Esophagus muscularis mucosa (tissue), 4 donors: ENCODE measurements around the gene GALNT2. TPM values are rescaled to one million over a fixed set of nuclear protein-coding genes. Genes with fewer than 3 reads are reported as not detected.

Source experiments
- DNase-seq: peaks from one replicate; pipeline ENCODE4 v3.0.0-alpha.2; 2017; ENCODE audit errors: extremely low spot score
- H3K27ac ChIP-seq, 4 donors: fragments of 200-600 bp; sonication (generic); replicated peaks in 1 of 4; 1 replicate in 3 of 4; 2 replicates in 1 of 4; pipeline ENCODE4 v1.5.1; 2016 to 2019; ENCODE audit warnings: mild to moderate bottlenecking in 1 of 4
- H3K27me3 ChIP-seq, 4 donors: fragments of 200-600 bp; sonication (generic); one replicate each; pipeline versions ENCODE4 v1.5.1 to v1.6.0; 2016 to 2019
- H3K36me3 ChIP-seq, 4 donors: fragments of 200-600 bp; sonication (generic); one replicate each; pipeline ENCODE4 v1.5.1; 2016 to 2019
- H3K4me1 ChIP-seq, 4 donors: fragments of 200-600 bp; sonication (generic); one replicate each; pipeline ENCODE4 v1.5.1; 2016 to 2019
- H3K4me3 ChIP-seq, 4 donors: fragments of 200-600 bp; sonication (generic); 1 replicate in 2 of 4; 2 replicates in 2 of 4; pipeline ENCODE4 v1.5.1; 2016 to 2019; ENCODE audit warnings: mild to moderate bottlenecking in 4 of 4, moderate library complexity in 1 of 4
- H3K9me3 ChIP-seq, 4 donors: fragments of 200-600 bp; sonication (generic); 1 replicate in 3 of 4; 2 replicates in 1 of 4; pipeline ENCODE4 v1.5.1; 2016 to 2019
- CTCF ChIP-seq, 3 experiments: fragments of 200-600 bp in 2 of 3; fragments of 450-650 bp in 1 of 3; sonication (generic) in 2 of 3; IDR thresholded peaks; one replicate each; pipeline ENCODE4 v1.5.1; 2017 to 2019; ENCODE audit warnings: antibody characterized with exemption in 3 of 3, mild to moderate bottlenecking in 2 of 3, moderate library complexity in 1 of 3
- EP300 ChIP-seq: sonication (generic); formaldehyde crosslinking; IDR thresholded peaks from one replicate; pipeline ENCODE4 v1.6.1; 2017; ENCODE audit warnings: antibody characterized with exemption
- POLR2A ChIP-seq: fragments of 450-650 bp; IDR thresholded peaks from one replicate; pipeline ENCODE4 v1.6.1; 2017; ENCODE audit warnings: antibody characterized with exemption, moderate library complexity, mild to moderate bottlenecking, low read depth
- POLR2AphosphoS5 ChIP-seq, 2 donors: sonication (generic); formaldehyde crosslinking; IDR thresholded peaks; one replicate each; pipeline ENCODE4 v1.6.1; 2017; ENCODE audit warnings: antibody characterized with exemption in 2 of 2
- WGBS: methylation state at CpG from one replicate; pipeline ENCODE4 v1.1.5; 2018; 5-methylcytosine and 5-hydroxymethylcytosine counted together
- intact Hi-C: fragments of 100-400 bp; cut with DNase I; formaldehyde crosslinking; loops from one replicate; pipeline ENCODE4 v1.15.1; 2023
- total RNA-seq, 4 donors: library from RNA; depleted of rRNA; stranded (reverse); fragments of >200 nt; gene quantifications; one replicate each; pipeline versions ENCODE4 v1.1.0 to v1.2.1, GENCODE V29; 2016

Gene GALNT2
- total RNA-seq, 4 donors from 2014 or later, result 89.6 to 145 (median 129) TPM

DNA sequence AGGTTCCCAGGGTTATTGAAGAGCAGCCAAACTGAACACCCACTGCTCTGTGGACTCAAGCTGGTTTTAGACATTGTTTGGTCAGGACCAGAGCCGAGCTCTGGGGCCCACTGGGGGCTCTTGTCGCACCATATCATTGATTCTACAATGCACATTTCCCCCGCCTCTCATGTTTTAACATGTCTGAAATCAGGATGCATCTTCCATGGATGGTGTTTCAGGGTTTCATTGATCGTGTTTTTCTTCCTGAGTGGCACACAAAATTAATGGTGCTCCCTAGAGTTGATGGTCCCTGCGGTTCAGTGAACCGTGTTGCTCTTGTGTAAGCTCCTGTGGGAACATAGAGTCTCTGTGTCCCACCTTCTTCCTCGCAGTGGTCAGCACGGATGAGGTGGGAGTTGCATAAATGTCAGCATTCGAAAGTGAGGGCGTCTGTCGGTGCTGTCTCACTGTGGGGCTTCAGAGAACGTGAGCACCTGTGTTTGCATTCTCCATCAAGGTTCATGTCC lies 38.3 kb downstream of the GALNT2 start:
- H3K4me3 ChIP-seq, result peak overlapping the region in 3 of 4 donors; percentile 19 to 39 (median 24)

DNA sequence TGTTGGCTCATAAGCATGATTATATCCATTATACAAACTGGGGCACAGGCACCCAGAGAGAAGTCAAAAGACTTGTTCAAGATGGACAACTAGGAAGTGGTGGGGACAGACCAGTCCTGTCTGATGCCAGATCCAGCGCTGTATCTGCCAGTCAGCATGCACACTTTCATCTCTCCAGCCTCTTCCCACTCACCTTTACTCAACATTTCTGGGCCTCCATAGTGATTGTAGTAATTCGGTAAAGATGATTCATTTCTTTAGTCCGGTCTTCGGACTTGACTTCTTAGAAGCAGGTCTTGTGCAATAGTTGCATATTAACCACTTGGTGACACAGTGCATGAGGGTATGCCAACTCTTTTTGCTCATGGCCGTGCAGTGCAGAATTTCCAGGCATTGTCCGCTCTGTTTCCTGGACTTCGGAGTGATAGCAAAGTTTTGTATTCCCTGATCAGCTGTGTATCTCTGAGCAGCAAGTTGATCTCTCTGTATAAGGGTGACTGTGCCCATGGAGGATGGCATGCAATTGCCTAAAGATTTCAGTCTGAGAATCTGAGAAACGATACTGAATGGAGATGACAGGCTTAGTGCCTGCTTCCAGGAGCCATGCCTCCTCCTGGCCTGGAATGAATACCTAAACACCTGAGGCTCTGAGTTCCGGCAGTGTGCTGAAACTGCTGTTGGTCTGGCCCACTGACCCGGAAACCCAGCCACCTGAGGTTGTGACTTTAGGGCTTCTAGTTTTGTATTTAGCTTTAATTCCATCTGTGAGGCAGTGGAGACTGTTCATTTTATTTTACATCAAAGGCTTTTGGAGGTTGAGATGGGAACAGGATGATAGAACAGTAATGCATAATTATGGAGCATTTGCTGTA lies 39.0 kb downstream of the GALNT2 start:
- Histone ChIP-seq H3K9me3 (no peaks in the 10 kb centered on the region), H3K27me3 (no peaks in the 10 kb centered on the region), H3K4me3 (no peak overlapping the region), H3K4me1 (peaks cover 53 to 100% (median 92%) of the 10 kb centered on the region in 4 donors), H3K27ac (peak overlapping the region; percentile 82 to 87 (median 83)), H3K36me3 (no peaks in the 10 kb centered on the region)
- intact Hi-C loops, result loop anchor here (5.0 kb wide), 2 partner anchors 39 to 86 kb away; partner anchors contain the start of gene GALNT2
- DNase-seq, result no peak
- 64% methylated on average over 10 of the region's 10 CpGs for WGBS
- peak in 1 of 2 donors; percentile 71 for TF ChIP-seq POLR2AphosphoS5 (IDR thresholded peaks at IDR 0.05)
- TF ChIP-seq EP300, result peak; percentile 63
- no peak for TF ChIP-seq POLR2A

More for the DNA sequence above, 38.3 kb downstream of the GALNT2 start:
- TF ChIP-seq CTCF (IDR thresholded peaks at IDR 0.05) (no peak), EP300 (no peak), POLR2AphosphoS5 (IDR thresholded peaks at IDR 0.05) (no peak), POLR2A (no peak)
- Histone ChIP-seq H3K4me1 (peaks cover 53 to 100% (median 92%) of the 10 kb centered on the region in 4 donors), H3K36me3 (no peaks in the 10 kb centered on the region), H3K27ac (peak overlapping the region; percentile 82 to 87 (median 83)), H3K27me3 (no peaks in the 10 kb centered on the region), H3K9me3 (no peaks in the 10 kb centered on the region)
- WGBS, result 79% methylated on average over 12 of the region's 12 CpGs
- DNase-seq, result no peak
- intact Hi-C loops, result loop anchor here (5.0 kb wide), 2 partner anchors 38 to 87 kb away; partner anchors contain the start of gene GALNT2

DNA sequence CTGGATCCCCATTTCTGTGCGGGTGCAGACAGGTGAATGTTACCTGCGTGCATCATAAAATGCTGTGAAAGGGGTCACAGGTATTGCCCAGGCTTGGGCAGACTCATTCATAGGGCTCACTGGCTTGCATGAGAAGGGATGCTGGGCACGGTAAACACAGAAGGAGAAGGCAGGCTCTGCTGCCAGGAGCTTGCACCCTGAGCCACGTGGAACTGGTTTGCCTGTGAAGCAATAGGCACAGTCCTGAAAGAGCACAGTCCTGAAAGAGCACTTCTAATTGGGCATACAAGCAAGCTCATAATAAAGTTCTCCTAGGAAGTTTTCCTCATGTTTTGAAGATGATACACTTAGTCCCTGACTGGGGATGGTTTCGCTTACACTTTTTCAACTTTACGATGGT lies 40.9 kb downstream of the GALNT2 start:
- no peak for DNase-seq
- intact Hi-C loops, result loop anchor here (5.0 kb wide), 2 partner anchors 41 to 84 kb away; partner anchors contain the start of gene GALNT2
- Histone ChIP-seq H3K4me3 (no peak overlapping the region), H3K27ac (no peak overlapping the region), H3K36me3 (no peaks in the 10 kb centered on the region), H3K27me3 (no peaks in the 10 kb centered on the region), H3K9me3 (no peaks in the 10 kb centered on the region), H3K4me1 (peaks cover 45 to 100% (median 93%) of the 10 kb centered on the region in 4 donors)
- TF ChIP-seq CTCF (IDR thresholded peaks at IDR 0.05) (no peak), POLR2A (no peak), POLR2AphosphoS5 (IDR thresholded peaks at IDR 0.05) (no peak), EP300 (no peak)
- 91% methylated on average over 6 of the region's 6 CpGs for WGBS

- no peak for DNase-seq
- Histone ChIP-seq H3K27ac (no peak overlapping the region), H3K4me1 (peaks cover 42 to 100% (median 93%) of the 10 kb centered on the region in 4 donors), H3K36me3 (no peaks in the 10 kb centered on the region), H3K9me3 (no peaks in the 10 kb centered on the region), H3K27me3 (no peaks in the 10 kb centered on the region), H3K4me3 (no peak overlapping the region)
- TF ChIP-seq EP300 (no peak), POLR2A (no peak), POLR2AphosphoS5 (IDR thresholded peaks at IDR 0.05) (no peak), CTCF (IDR thresholded peaks at IDR 0.05) (no peak)
- WGBS, result 98% methylated on average over 12 of the region's 12 CpGs
- intact Hi-C loops, result loop anchor here (5.0 kb wide), 2 partner anchors 41 to 84 kb away; partner anchors contain the start of gene GALNT2
Measured at GRCh38 chr1:230108580-230108979, 41.5 kb downstream of the GALNT2 start.

DNA sequence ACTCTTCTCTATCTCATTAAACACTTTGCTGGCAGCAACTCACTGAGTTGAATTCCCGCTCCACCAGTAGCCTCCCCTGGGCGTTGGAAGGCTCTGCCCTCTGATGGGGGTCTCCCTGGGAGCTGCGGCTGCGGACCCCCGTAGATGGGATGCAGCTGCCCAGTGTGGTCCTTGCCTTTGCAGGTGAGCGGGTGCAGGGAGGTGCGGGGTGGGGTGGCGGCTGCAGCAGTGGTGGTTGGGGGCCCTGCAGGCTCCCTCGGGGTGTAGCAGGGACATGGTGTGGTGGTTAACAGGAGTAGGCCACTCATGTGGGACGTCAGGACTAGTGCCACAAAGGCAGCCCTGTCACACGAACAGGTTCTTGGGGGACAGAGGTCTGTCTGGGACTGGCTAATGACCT lies 42.0 kb downstream of the GALNT2 start:
- Histone ChIP-seq H3K27ac (peak overlapping the region in 3 of 4 donors; percentile 11 to 24 (median 14)), H3K4me1 (peaks cover 37 to 99% (median 92%) of the 10 kb centered on the region in 4 donors), H3K4me3 (no peak overlapping the region), H3K9me3 (no peaks in the 10 kb centered on the region), H3K36me3 (peaks cover 0 to 5% (median 0%) of the 10 kb centered on the region in 4 donors), H3K27me3 (no peaks in the 10 kb centered on the region)
- TF ChIP-seq EP300 (no peak), CTCF (IDR thresholded peaks at IDR 0.05) (no peak), POLR2A (no peak), POLR2AphosphoS5 (IDR thresholded peaks at IDR 0.05) (no peak)
- 94% methylated on average over 8 of the region's 11 CpGs for WGBS
- intact Hi-C loops, result loop anchor here (5.0 kb wide), 2 partner anchors 42 to 83 kb away; partner anchors contain the start of gene GALNT2
- DNase-seq, result no peak
